ENCODE results near the gene EFR3B.

EFR3B gene

DNA sequence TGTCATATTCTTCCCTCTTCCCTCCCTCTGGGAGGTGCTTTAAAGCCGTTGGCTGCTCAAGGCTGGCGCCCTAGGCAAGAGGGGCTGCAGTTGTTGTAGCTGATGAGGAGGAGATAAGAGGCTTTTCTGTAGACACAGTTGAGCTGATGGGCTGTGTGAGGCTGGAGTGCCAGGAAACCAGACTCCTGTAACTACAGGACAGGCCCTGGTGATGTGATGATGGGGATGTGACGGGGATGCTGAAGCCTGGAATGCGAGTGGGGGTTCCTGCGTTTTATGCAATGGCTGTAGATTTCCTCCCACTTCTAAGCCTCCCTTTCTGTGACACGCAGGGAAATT is 5.7 kb upstream of the EFR3B start:
- Histone ChIP-seq H3K4me3 (ENCODE audit: low read depth, low read length) (no peak overlapping the region), H3K27me3 (ENCODE audit: control insufficient read depth, insufficient read depth, low read length) (peaks cover 20% of the 10 kb centered on the region; the same call in 1 of the 2 replicates), H3K36me3 (ENCODE audit: control insufficient read depth, insufficient read depth, low read length) (no peaks in the 10 kb centered on the region), H3K9me3 (ENCODE audit: control insufficient read depth, insufficient read depth, low read depth, low read length) (peaks cover 4% of the 10 kb centered on the region; the same call in 1 of the 2 replicates), H3K27ac (ENCODE audit: low read depth, low read length) (no peak overlapping the region), H3K9ac (ENCODE audit: low read length) (no peak overlapping the region), H3K4me1 (ENCODE audit: control insufficient read depth, insufficient read depth, low read length) (no peaks in the 10 kb centered on the region)

DNA sequence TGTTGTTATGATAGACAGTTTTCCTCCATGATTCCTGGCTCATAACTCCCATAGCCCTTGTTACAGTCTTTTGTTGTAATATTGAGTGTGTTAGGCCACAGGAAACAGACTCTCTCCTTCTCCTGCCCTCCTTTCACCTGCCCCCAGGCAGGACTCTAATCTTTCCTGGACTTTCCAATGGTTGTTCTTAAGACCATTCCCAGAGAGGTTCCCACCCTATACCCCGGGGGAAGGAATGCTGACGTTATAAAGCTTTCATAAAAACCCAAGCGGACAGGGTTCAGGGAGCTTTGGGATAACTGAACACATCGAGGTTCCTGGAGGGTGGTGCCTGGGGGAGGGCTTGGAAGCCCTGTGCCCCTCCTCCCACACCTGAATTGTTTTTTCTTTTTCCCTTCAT is 2.8 kb upstream of the EFR3B start:
- Histone ChIP-seq H3K4me3 (ENCODE audit: low read depth, low read length) (no peak overlapping the region), H3K27ac (ENCODE audit: low read depth, low read length) (no peak overlapping the region), H3K9me3 (ENCODE audit: control insufficient read depth, insufficient read depth, low read depth, low read length) (peaks cover 3% of the 10 kb centered on the region; the same call in 1 of the 2 replicates), H3K36me3 (ENCODE audit: control insufficient read depth, insufficient read depth, low read length) (no peaks in the 10 kb centered on the region), H3K4me1 (ENCODE audit: control insufficient read depth, insufficient read depth, low read length) (peaks cover 11% of the 10 kb centered on the region), H3K27me3 (ENCODE audit: control insufficient read depth, insufficient read depth, low read length) (peaks cover 43% of the 10 kb centered on the region), H3K9ac (ENCODE audit: low read length) (no peak overlapping the region)

DNA sequence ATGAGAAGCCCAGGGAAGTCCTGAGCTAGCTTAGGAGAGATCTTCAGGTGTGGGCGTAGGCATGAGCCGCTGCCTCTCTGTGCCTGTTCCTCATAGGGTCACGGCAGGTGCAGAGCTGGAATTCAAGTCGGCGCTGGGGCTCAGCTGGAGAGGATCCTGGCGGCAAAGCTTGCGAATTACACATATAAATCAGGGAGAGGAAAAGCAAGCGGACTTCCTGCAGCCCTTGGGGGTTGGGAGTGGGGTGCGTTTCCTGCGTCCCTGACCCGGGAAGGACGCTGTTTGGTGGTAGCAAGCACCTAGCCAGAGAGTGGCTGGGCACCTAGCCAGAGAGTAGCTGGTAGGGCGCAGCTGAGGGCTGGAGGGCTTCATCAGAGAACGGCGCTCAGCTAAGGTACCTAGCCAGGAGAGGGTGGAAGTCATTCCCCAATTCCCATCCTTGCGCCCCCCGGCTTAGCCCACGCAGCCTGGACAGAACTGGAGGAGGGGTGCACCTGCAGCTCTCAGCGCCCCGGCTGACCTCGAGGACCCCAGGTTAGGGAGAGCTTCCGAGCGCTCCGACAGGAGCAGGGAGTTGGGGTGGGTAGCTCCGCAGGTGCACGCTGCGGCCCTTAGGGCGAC is 459 bp upstream of the EFR3B start:
- Histone ChIP-seq H3K9ac (ENCODE audit: low read length) (no peak overlapping the region), H3K4me3 (ENCODE audit: low read depth, low read length) (peak overlapping the region; percentile 65), H3K27ac (ENCODE audit: low read depth, low read length) (no peak overlapping the region), H3K36me3 (ENCODE audit: control insufficient read depth, insufficient read depth, low read length) (no peaks in the 10 kb centered on the region), H3K27me3 (ENCODE audit: control insufficient read depth, insufficient read depth, low read length) (peaks cover 50% of the 10 kb centered on the region), H3K4me1 (ENCODE audit: control insufficient read depth, insufficient read depth, low read length) (peaks cover 11% of the 10 kb centered on the region), H3K9me3 (ENCODE audit: control insufficient read depth, insufficient read depth, low read depth, low read length) (no peaks in the 10 kb centered on the region)

DNA sequence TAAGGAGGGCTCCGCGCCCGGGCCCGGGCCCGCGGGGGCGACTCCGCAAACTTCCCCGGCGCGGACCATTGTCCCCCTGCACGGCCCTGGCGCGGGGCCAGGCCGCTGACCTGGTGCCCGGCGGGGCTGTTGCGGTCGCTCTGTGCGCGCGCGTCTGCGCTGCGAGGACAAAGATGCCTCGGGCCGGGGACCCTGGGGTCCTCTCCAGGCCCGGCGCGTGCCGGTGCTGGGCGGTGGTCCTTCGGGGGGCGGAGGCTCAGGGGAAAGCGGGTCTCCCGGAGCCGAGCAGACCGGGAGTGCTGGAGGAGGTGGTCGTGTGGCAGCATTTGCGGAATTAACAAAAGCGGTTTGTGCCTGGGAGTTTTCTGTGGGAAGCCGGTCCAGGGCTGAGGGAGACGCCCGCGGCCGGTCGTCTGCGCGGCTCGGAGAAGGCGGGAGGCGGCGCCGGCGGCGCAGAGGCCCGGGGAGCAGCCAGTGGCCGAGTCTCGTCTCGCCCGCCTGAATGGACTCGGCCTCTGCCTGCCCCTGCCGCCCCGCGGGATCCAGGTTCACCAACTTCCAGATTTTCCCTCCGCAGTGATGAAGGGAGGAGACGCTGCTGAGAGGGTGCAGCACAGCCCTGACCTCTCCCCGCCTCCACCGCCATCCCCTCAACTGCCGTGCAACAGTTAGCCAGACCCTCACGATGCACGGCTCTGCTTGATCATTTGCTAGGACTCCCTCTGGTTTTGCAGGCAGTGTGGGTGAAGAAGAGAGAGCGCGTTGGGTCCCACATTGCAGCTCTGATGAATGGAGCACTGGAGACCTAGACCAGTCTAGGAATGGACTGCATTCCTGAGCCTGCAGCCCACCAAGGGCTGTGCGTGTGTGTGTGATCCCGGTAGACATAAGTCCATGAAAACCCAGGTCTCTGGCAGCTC is 705 bp downstream of the EFR3B start:
- Histone ChIP-seq H3K27ac (ENCODE audit: low read depth, low read length) (no peak overlapping the region), H3K4me3 (ENCODE audit: low read depth, low read length) (peak overlapping the region; percentile 74), H3K9ac (ENCODE audit: low read length) (peak overlapping the region; percentile 37), H3K36me3 (ENCODE audit: control insufficient read depth, insufficient read depth, low read length) (no peaks in the 10 kb centered on the region), H3K4me1 (ENCODE audit: control insufficient read depth, insufficient read depth, low read length) (peaks cover 11% of the 10 kb centered on the region), H3K27me3 (ENCODE audit: control insufficient read depth, insufficient read depth, low read length) (peaks cover 50% of the 10 kb centered on the region), H3K9me3 (ENCODE audit: control insufficient read depth, insufficient read depth, low read depth, low read length) (no peaks in the 10 kb centered on the region)

DNA sequence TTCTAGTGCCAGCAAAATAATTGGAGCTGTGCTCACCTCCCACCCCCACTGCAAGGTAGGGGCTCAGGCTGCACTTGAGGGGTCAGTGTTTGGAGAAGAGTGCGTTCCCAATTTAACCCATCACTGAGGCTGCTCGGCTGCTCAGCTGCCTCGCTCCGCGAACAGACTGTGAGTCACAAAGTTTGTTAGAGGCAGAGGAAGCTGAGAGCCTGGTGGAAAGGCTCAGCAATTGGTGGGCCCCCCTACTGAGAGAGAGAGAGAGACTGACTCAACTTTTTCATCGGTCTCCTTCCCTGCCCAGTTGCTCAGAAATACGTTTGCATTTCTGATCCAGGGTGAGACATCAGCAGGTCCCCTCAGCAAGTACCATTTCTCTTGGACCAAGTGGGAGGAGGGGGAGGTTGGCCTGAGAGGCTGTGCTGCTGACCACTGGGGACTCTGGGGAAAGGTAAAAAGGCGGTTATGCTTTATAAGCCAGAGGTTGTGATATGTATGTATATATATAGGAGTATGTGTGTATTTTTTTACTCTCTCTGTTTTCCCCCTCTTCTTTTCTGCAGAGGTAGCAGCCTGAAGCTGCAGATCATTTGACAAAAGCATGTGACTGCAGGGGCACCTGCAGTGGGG is 1.5 kb downstream of the EFR3B start:
- H3K36me3 ChIP-seq (ENCODE audit: control insufficient read depth, insufficient read depth, low read length): no peaks in the 10 kb centered on the region
- peak overlapping the region; percentile 37 for H3K9ac ChIP-seq (ENCODE audit: low read length)
- H3K4me1 ChIP-seq (ENCODE audit: control insufficient read depth, insufficient read depth, low read length): peaks cover 11% of the 10 kb centered on the region
- no peak overlapping the region for H3K27ac ChIP-seq (ENCODE audit: low read depth, low read length)
- H3K27me3 ChIP-seq (ENCODE audit: control insufficient read depth, insufficient read depth, low read length): peaks cover 50% of the 10 kb centered on the region
- no peaks in the 10 kb centered on the region for H3K9me3 ChIP-seq (ENCODE audit: control insufficient read depth, insufficient read depth, low read depth, low read length)
- H3K4me3 ChIP-seq (ENCODE audit: low read depth, low read length): peak overlapping the region; percentile 74

DNA sequence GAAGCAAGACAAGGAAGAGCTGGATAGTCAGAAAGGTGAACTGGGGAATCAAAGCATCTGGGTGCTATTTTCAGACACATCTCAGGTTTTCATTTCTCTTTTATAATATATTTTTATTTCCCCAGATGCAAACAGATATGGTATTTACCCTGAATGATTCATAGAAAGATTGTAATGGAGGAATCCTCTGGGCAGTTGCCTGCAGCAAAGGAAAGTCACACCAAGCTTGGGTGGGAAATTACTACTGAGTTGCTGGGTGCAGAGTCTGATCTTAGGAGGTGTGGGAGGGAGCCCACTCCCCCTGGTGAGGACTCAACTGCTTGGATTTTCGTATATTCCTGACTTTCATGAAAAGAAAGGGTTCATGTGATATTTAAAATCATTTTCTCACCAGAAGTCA is 2.1 kb downstream of the EFR3B start:
- Histone ChIP-seq H3K36me3 (ENCODE audit: control insufficient read depth, insufficient read depth, low read length) (no peaks in the 10 kb centered on the region), H3K27me3 (ENCODE audit: control insufficient read depth, insufficient read depth, low read length) (peaks cover 46% of the 10 kb centered on the region), H3K9ac (ENCODE audit: low read length) (no peak overlapping the region), H3K4me1 (ENCODE audit: control insufficient read depth, insufficient read depth, low read length) (peaks cover 11% of the 10 kb centered on the region), H3K4me3 (ENCODE audit: low read depth, low read length) (no peak overlapping the region), H3K27ac (ENCODE audit: low read depth, low read length) (no peak overlapping the region), H3K9me3 (ENCODE audit: control insufficient read depth, insufficient read depth, low read depth, low read length) (no peaks in the 10 kb centered on the region)

DNA sequence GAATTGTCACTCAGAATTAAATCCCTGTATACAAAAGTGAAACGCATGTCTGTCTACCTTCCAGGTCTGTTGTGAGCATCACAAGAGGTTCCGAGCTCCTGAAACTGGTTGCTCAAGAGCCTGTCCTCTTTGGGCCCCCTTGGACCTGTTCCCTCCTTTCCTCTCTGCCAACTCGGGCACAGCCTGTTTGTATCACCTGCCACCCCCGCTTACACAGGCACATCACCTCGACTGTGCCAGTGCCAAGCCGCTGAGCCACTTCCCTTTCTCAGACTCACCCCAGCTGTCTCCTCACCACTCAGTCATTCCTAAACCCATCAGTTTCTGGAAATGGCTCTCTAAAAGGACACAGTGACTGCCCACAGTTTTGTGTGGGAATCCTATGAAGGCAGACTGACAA is 3.1 kb downstream of the EFR3B start:
- H3K9ac ChIP-seq (ENCODE audit: low read length): no peak overlapping the region
- H3K27ac ChIP-seq (ENCODE audit: low read depth, low read length): no peak overlapping the region
- peaks cover 42% of the 10 kb centered on the region for H3K27me3 ChIP-seq (ENCODE audit: control insufficient read depth, insufficient read depth, low read length)
- H3K36me3 ChIP-seq (ENCODE audit: control insufficient read depth, insufficient read depth, low read length): no peaks in the 10 kb centered on the region
- no peaks in the 10 kb centered on the region for H3K9me3 ChIP-seq (ENCODE audit: control insufficient read depth, insufficient read depth, low read depth, low read length)
- peaks cover 11% of the 10 kb centered on the region for H3K4me1 ChIP-seq (ENCODE audit: control insufficient read depth, insufficient read depth, low read length)
- H3K4me3 ChIP-seq (ENCODE audit: low read depth, low read length): no peak overlapping the region

DNA sequence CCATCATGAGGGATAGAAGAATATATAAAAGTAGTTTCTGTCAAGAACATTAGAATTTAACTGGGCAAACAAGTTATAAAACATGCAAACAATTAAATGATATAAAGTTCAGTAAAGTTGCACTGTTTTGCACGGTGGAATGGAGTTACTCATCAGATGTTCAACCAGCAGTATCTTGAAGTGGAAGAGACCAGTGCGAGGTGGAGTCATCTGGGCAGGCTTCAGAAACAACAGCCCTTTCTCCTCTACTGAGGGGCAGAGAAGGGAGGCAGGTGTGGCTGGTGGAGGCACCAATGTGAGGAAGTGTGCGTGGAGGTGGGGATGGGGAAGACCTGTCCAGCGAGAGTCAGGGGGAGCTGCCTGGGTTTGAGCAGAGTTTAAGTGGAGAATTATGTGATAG is 7.5 kb downstream of the EFR3B start:
- Histone ChIP-seq H3K9ac (ENCODE audit: low read length) (no peak overlapping the region), H3K27me3 (ENCODE audit: control insufficient read depth, insufficient read depth, low read length) (peaks cover 4% of the 10 kb centered on the region; the same call in 1 of the 2 replicates), H3K4me1 (ENCODE audit: control insufficient read depth, insufficient read depth, low read length) (0 out of 2 replicates have a peak, but pooled peaks cover 3% of the 10 kb centered on the region), H3K9me3 (ENCODE audit: control insufficient read depth, insufficient read depth, low read depth, low read length) (no peaks in the 10 kb centered on the region), H3K4me3 (ENCODE audit: low read depth, low read length) (no peak overlapping the region), H3K36me3 (ENCODE audit: control insufficient read depth, insufficient read depth, low read length) (no peaks in the 10 kb centered on the region), H3K27ac (ENCODE audit: low read depth, low read length) (no peak overlapping the region)

DNA sequence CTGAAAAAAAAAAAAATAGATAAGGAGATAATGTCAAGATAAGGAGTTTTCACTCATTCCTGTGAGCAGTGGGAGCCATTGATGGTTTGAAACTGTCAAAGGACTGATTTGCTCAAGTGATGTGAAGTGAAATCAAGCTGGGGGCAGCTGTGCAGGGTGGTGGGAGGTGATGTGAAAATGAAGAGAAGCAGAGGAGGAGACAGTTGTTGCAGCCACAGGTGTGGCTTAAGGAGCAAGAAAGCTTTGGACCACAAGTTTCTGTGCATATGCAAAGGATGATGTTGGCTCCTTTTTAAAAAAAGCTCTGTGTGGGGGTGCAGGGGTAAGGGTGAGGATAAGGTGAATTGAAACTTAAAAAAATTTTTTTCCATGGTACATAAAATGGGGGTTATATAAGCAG is 8.3 kb downstream of the EFR3B start:
- H3K27ac ChIP-seq (ENCODE audit: low read depth, low read length): no peak overlapping the region
- H3K36me3 ChIP-seq (ENCODE audit: control insufficient read depth, insufficient read depth, low read length): no peaks in the 10 kb centered on the region
- H3K27me3 ChIP-seq (ENCODE audit: control insufficient read depth, insufficient read depth, low read length): no peaks in the 10 kb centered on the region
- H3K9ac ChIP-seq (ENCODE audit: low read length): no peak overlapping the region
- H3K4me3 ChIP-seq (ENCODE audit: low read depth, low read length): no peak overlapping the region
- H3K4me1 ChIP-seq (ENCODE audit: control insufficient read depth, insufficient read depth, low read length): 0 out of 2 replicates have a peak, but pooled peaks cover 3% of the 10 kb centered on the region
- no peaks in the 10 kb centered on the region for H3K9me3 ChIP-seq (ENCODE audit: control insufficient read depth, insufficient read depth, low read depth, low read length)

DNA sequence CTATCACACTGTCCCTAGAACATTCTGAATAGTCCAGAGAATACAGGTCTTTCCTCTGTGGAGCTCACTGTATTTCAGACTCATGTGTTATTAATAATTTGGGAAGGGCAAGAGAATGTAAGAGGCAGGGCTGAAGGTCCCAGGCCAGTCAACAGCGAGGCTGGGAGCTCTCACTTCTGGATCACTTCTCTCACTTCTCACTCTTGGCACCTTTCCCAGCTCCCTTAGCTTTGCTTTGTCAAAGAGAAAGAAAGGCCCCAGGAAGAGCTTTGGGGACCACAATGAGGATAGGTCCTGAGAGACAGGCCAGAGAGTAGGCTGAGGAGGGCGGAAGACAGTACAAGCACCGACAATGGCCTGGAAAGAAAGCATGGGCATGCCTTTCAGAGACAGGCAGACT is 11.2 kb downstream of the EFR3B start:
- no peak overlapping the region for H3K27ac ChIP-seq (ENCODE audit: low read depth, low read length)
- H3K4me1 ChIP-seq (ENCODE audit: control insufficient read depth, insufficient read depth, low read length): 0 out of 2 replicates have a peak, but pooled peaks cover 3% of the 10 kb centered on the region
- H3K27me3 ChIP-seq (ENCODE audit: control insufficient read depth, insufficient read depth, low read length): no peaks in the 10 kb centered on the region
- no peak overlapping the region for H3K9ac ChIP-seq (ENCODE audit: low read length)
- no peak overlapping the region for H3K4me3 ChIP-seq (ENCODE audit: low read depth, low read length)
- no peaks in the 10 kb centered on the region for H3K9me3 ChIP-seq (ENCODE audit: control insufficient read depth, insufficient read depth, low read depth, low read length)
- H3K36me3 ChIP-seq (ENCODE audit: control insufficient read depth, insufficient read depth, low read length): no peaks in the 10 kb centered on the region

DNA sequence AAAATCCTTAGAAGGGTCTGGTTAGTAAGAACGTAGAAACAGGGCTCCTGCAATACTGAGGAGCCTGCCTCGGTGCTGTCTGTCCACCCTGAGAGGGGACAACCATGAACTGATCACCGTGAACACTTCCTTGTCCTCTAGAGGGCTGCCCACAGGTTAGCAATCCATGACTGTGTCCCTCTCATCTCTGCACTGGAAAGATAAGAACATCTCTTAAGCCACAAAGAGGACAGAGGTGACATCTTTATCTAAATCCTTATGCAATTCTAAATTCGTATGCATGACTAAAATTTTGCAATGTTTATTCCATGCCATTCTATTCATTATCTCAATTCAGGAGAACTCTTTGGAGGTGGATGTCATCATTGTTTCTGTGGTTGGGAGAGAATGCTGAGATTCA is 12.8 kb downstream of the EFR3B start:
- Histone ChIP-seq H3K27ac (ENCODE audit: low read depth, low read length) (no peak overlapping the region), H3K36me3 (ENCODE audit: control insufficient read depth, insufficient read depth, low read length) (no peaks in the 10 kb centered on the region), H3K27me3 (ENCODE audit: control insufficient read depth, insufficient read depth, low read length) (no peaks in the 10 kb centered on the region), H3K9ac (ENCODE audit: low read length) (no peak overlapping the region), H3K9me3 (ENCODE audit: control insufficient read depth, insufficient read depth, low read depth, low read length) (no peaks in the 10 kb centered on the region), H3K4me1 (ENCODE audit: control insufficient read depth, insufficient read depth, low read length) (0 out of 2 replicates have a peak, but pooled peaks cover 3% of the 10 kb centered on the region), H3K4me3 (ENCODE audit: low read depth, low read length) (no peak overlapping the region)

Measured in HUES6 (cell line).